Endothelial cell of umbilical vein (primary cell): ENCODE data around the gene ABCA3. TPM values are rescaled to one million over a fixed set of nuclear protein-coding genes. Genes with fewer than 3 reads are reported as not detected.

Experiments
- BruUV-seq: library from RNA; stranded (reverse); fragments of 400-500 nt; replicated peaks from 2 replicates; lab custom pipeline; 2021; lab: Mats Ljungman, UMichigan
- CTCF ChIA-PET: fragments of 300-600, 350-600 bp; sonication (Branson Sonifier 250); formaldehyde crosslinking; loops from one replicate; lab custom pipeline; 2021; ENCODE audit warnings: antibody characterized with exemption, inconsistent platforms; lab: Charles Lee
- POLR2A ChIA-PET: fragments of 300-600, 350-600 bp; sonication (Branson Sonifier 250); formaldehyde crosslinking; loops from one replicate; lab custom pipeline; 2021; ENCODE audit warnings: antibody characterized with exemption, inconsistent platforms; lab: Charles Lee
- DNase-seq: peaks from one replicate; pipeline ENCODE4 v3.0.0-alpha.2; 2011; ENCODE audit warnings: low read depth, low spot score
- FAIRE-seq: peaks from 2 replicates; lab custom pipeline; 2011; peaks lifted over from hg19 to GRCh38; lab: Jason Lieb, UNC
- H2AFZ ChIP-seq: 2 replicates; pipeline ENCODE4 v1.6.0; 2012; ENCODE audit warnings: low read depth, low read length, control low read depth, inconsistent platforms
- H3K27ac ChIP-seq: 2 replicates; pipeline ENCODE4 v1.5.1; 2011; ENCODE audit warnings: low read depth, mild to moderate bottlenecking, control low read depth, low read length, moderate library complexity; ENCODE audit not compliant: insufficient read depth
- H3K27me3 ChIP-seq, 2 experiments: 2 replicates each; pipeline versions ENCODE4 v1.6.0 to v1.6.1; 2011; ENCODE audit warnings: low read length in 2 of 2, mixed read lengths in 1 of 2; ENCODE audit not compliant: control insufficient read depth in 2 of 2, insufficient read depth in 2 of 2
- H3K36me3 ChIP-seq, 2 experiments: 2 replicates in 1 of 2; 3 replicates in 1 of 2; pipeline ENCODE4 v1.5.1; 2011; ENCODE audit warnings: low read length in 2 of 2, mild to moderate bottlenecking in 1 of 2, moderate library complexity in 1 of 2; ENCODE audit not compliant: control insufficient read depth in 2 of 2, insufficient read depth in 2 of 2; ENCODE audit errors: extremely low read depth in 1 of 2
- H3K4me1 ChIP-seq: 3 replicates; pipeline ENCODE4 v1.5.1; 2011; ENCODE audit warnings: mild to moderate bottlenecking, low read length; ENCODE audit not compliant: control insufficient read depth, insufficient read depth; ENCODE audit errors: extremely low read depth
- H3K4me2 ChIP-seq: 2 replicates; pipeline ENCODE4 v1.6.1; 2011; ENCODE audit warnings: low read length, control low read depth, mixed read lengths; ENCODE audit not compliant: insufficient read depth
- H3K4me3 ChIP-seq, 3 experiments: fragments of 200-600 bp in 1 of 3; sonication (generic), shearing (Covaris generic) in 1 of 3; replicated peaks in 1 of 3; 2 replicates each; pipeline ENCODE4 v1.5.1; 2011 to 2016; ENCODE audit warnings: control low read depth in 3 of 3, low read length in 3 of 3, mild to moderate bottlenecking in 2 of 3, inconsistent platforms in 1 of 3, low read depth in 1 of 3, moderate library complexity in 1 of 3; ENCODE audit not compliant: insufficient read depth in 1 of 3
- H3K79me2 ChIP-seq: 2 replicates; pipeline ENCODE4 v1.6.0; 2012; ENCODE audit warnings: low read length, inconsistent platforms; ENCODE audit not compliant: control insufficient read depth, insufficient read depth
- H3K9ac ChIP-seq: replicated peaks from 2 replicates; pipeline ENCODE3; 2011; ENCODE audit warnings: low read length, control low read depth; ENCODE audit not compliant: insufficient read depth; ENCODE audit errors: extremely low read depth
- H3K9me1 ChIP-seq: replicated peaks from 3 replicates; pipeline ENCODE4 v1.6.0; 2011; ENCODE audit warnings: mild to moderate bottlenecking, low read length; ENCODE audit not compliant: control insufficient read depth, insufficient read depth; ENCODE audit errors: extremely low read depth
- H3K9me3 ChIP-seq: replicated peaks from 2 replicates; pipeline ENCODE4 v1.5.1; 2012; ENCODE audit warnings: low read length, inconsistent platforms; ENCODE audit not compliant: control insufficient read depth, insufficient read depth
- H4K20me1 ChIP-seq: replicated peaks from 2 replicates; pipeline ENCODE3; 2011; ENCODE audit warnings: mild to moderate bottlenecking, low read length; ENCODE audit not compliant: control insufficient read depth, insufficient read depth; ENCODE audit errors: extremely low read depth
- CTCF ChIP-seq, 2 donors: IDR thresholded peaks; 1 replicate in 1 of 2; 2 replicates in 1 of 2; pipeline ENCODE4 v1.5.1; 2011; ENCODE audit warnings: low read length in 2 of 2, mild to moderate bottlenecking in 2 of 2, moderate library complexity in 2 of 2, control low read depth in 1 of 2, inconsistent platforms in 1 of 2, low read depth in 1 of 2; ENCODE audit not compliant: insufficient read depth in 1 of 2; ENCODE audit errors: extremely low read depth in 1 of 2
- EZH2 ChIP-seq: IDR thresholded peaks from 2 replicates; pipeline ENCODE4 v1.6.1; 2012; ENCODE audit warnings: borderline replicate concordance, low read depth, mild to moderate bottlenecking, moderate library complexity, low read length, inconsistent platforms; ENCODE audit not compliant: severe bottlenecking
- FOS ChIP-seq: IDR thresholded peaks from 2 replicates; pipeline ENCODE4 v1.6.1; 2011; ENCODE audit warnings: mild to moderate bottlenecking, low read length, moderate library complexity, borderline replicate concordance; ENCODE audit not compliant: insufficient read depth
- GATA2 ChIP-seq: IDR thresholded peaks from 2 replicates; pipeline ENCODE4 v1.7.0; 2011; ENCODE audit warnings: low read depth, mild to moderate bottlenecking, moderate library complexity, mixed read lengths, low read length; ENCODE audit not compliant: insufficient read length, insufficient read depth
- JUN ChIP-seq: IDR thresholded peaks from 2 replicates; pipeline ENCODE4 v1.6.1; 2011; ENCODE audit warnings: borderline replicate concordance, low read depth; ENCODE audit not compliant: insufficient read length, insufficient read depth
- MAX ChIP-seq: IDR thresholded peaks from 2 replicates; pipeline ENCODE4 v1.6.1; 2011; ENCODE audit not compliant: insufficient read depth, insufficient read length
- MYC ChIP-seq: IDR thresholded peaks from one replicate; pipeline ENCODE4 v1.6.1; 2011; ENCODE audit warnings: mild to moderate bottlenecking, low read depth, low read length
- POLR2A ChIP-seq: IDR thresholded peaks from 2 replicates; pipeline ENCODE4 v1.6.1; 2012; ENCODE audit warnings: low read depth, mild to moderate bottlenecking, control low read depth, low read length
- POLR2AphosphoS5 ChIP-seq: IDR thresholded peaks from 2 replicates; pipeline ENCODE4 v1.6.1; 2012; ENCODE audit warnings: low read depth, mild to moderate bottlenecking, control low read depth, low read length, moderate library complexity; ENCODE audit not compliant: insufficient read depth
- dilution Hi-C: fragments of 300-500 bp; cut with MboI; formaldehyde crosslinking; loops from one replicate; pipeline ENCODE4 v1.15.0; 2019; ENCODE audit warnings: low sequenced_read_pairs; ENCODE audit not compliant: extremely low pct_ligation_motif_present
- intact Hi-C: fragments of 100-400 bp; cut with micrococcal nuclease; formaldehyde crosslinking; loops from one replicate; pipeline ENCODE4 v1.10.0; 2022
- polyA plus RNA-seq, 4 experiments: library from polyadenylated mRNA; depleted of rRNA in 3 of 4; stranded (reverse) in 3 of 4; unstranded in 1 of 4; fragments of >200 nt; gene quantifications; 2 replicates each; pipeline versions ENCODE4 v1.2.1 to v1.2.3, GENCODE V29; 2011 to 2012; ENCODE audit warnings: missing spikeins in 1 of 4
- total RNA-seq: library from RNA; stranded (reverse); gene quantifications from 2 replicates; pipeline ENCODE4 v1.2.3, GENCODE V29; 2021

The ABCA3 gene
- total and polyA plus RNA-seq, 2 donors (not counting 3 experiments of a cell fraction or from before 2014, with no cell fraction given), result 13.5 to 36.0 TPM

GRCh38 chr16:2277466-2278271 is 62.9 kb downstream of the ABCA3 start:
- H3K9me1 ChIP-seq, result no peaks in the 10 kb centered on the region
- no peaks in the 10 kb centered on the region for H4K20me1 ChIP-seq
- no peaks in the 10 kb centered on the region for H3K9me3 ChIP-seq
- H3K36me3 ChIP-seq, result peaks cover 0 to 5% of the 10 kb centered on the region in 2 experiments
- no peaks in the 10 kb centered on the region for H3K79me2 ChIP-seq
- DNase-seq, result no peak
- dilution Hi-C loops, result no loop called here
- no peaks in the 10 kb centered on the region for H3K27me3 ChIP-seq
- FAIRE-seq, result no peak
- CTCF ChIA-PET, result no interaction called here
- intact Hi-C loops, result no loop called here
- POLR2A ChIA-PET, result no interaction called here
- no peak overlapping the region for H3K4me2 ChIP-seq
- H3K9ac ChIP-seq, result no peak overlapping the region
- BruUV-seq, result no TSS peak
- no peak overlapping the region for H3K27ac ChIP-seq
- no peak overlapping the region for H3K4me3 ChIP-seq
- TF ChIP-seq POLR2AphosphoS5 (no peak), GATA2 (no peak)
- no peak overlapping the region for H2AFZ ChIP-seq
- no peaks in the 10 kb centered on the region for H3K4me1 ChIP-seq

GRCh38 chr16:2276368-2277195 is 63.9 kb downstream of the ABCA3 start:
- Histone ChIP-seq H3K9me3 (no peaks in the 10 kb centered on the region), H3K4me3 (no peak overlapping the region), H3K4me2 (no peak overlapping the region), H3K9ac (no peak overlapping the region), H3K79me2 (no peaks in the 10 kb centered on the region), H3K27me3 (no peaks in the 10 kb centered on the region), H3K27ac (no peak overlapping the region), H4K20me1 (no peaks in the 10 kb centered on the region), H3K36me3 (peaks cover 0 to 5% of the 10 kb centered on the region in 2 experiments), H2AFZ (no peak overlapping the region), H3K4me1 (no peaks in the 10 kb centered on the region), H3K9me1 (no peaks in the 10 kb centered on the region)
- no peak for TF ChIP-seq MYC
- TF ChIP-seq GATA2, result no peak
- no peak for TF ChIP-seq FOS
- no peak for TF ChIP-seq JUN
- TF ChIP-seq POLR2AphosphoS5, result no peak
- no peak for TF ChIP-seq EZH2
- TF ChIP-seq POLR2A, result no peak
- no peak for TF ChIP-seq MAX
- no peak for TF ChIP-seq CTCF (IDR thresholded peaks at IDR 0.05; ENCODE audit: extremely low read depth in 1 of 2, insufficient read depth in 1 of 2, low read depth in 1 of 2, low read length in 2 of 2)
- CTCF ChIA-PET, result interaction anchor here (1.0 kb wide), 1 partner anchor 12 kb away, joined by 3 read pairs; no protein-coding TSS in a partner anchor
- POLR2A ChIA-PET, result no interaction called here
- DNase-seq (no peak), FAIRE-seq (no peak)
- intact Hi-C loops, result no loop called here
- dilution Hi-C loops, result no loop called here
- BruUV-seq, result no TSS peak
